DOHH2 (cell line): Measurements from ENCODE around the gene AKR1C3.

Source experiments
- H3F3A ChIP-seq: fragments of 200-600 bp; sonication (generic), shearing (Covaris generic); 2 replicates; pipeline ENCODE4 v1.6.0; 2016; ENCODE audit warnings: antibody characterized with exemption, mild to moderate bottlenecking; ENCODE audit not compliant: control insufficient read depth, insufficient read depth
- H3K27ac ChIP-seq: fragments of 200-600 bp; sonication (generic); 2 replicates; pipeline ENCODE4 v1.5.1; 2014; ENCODE audit warnings: low read depth, mild to moderate bottlenecking, low read length, moderate library complexity
- H3K27me3 ChIP-seq: fragments of 200-600 bp; sonication (generic); 2 replicates; pipeline ENCODE4 v1.6.1; 2014; ENCODE audit warnings: mild to moderate bottlenecking, low read length, mixed read lengths; ENCODE audit not compliant: control insufficient read depth
- H3K36me3 ChIP-seq: fragments of 200-600 bp; sonication (generic); 2 replicates; pipeline ENCODE4 v1.6.1; 2014; ENCODE audit warnings: mild to moderate bottlenecking, low read length, moderate library complexity, mixed read lengths; ENCODE audit not compliant: control insufficient read depth
- H3K4me1 ChIP-seq: fragments of 200-600 bp; sonication (generic); 2 replicates; pipeline ENCODE4 v1.6.1; 2014; ENCODE audit warnings: mild to moderate bottlenecking, low read length, mixed read lengths; ENCODE audit not compliant: control insufficient read depth
- H3K4me2 ChIP-seq: fragments of 200-600 bp; sonication (generic); 2 replicates; pipeline ENCODE4 v1.6.0; 2014; ENCODE audit warnings: mild to moderate bottlenecking, low read length, moderate library complexity
- H3K4me3 ChIP-seq: fragments of 200-600 bp; sonication (generic); 2 replicates; pipeline ENCODE4 v1.5.1; 2014; ENCODE audit warnings: mild to moderate bottlenecking, low read length, mixed read lengths
- H3K79me2 ChIP-seq: fragments of 200-600 bp; sonication (generic); 2 replicates; pipeline ENCODE4 v1.6.1; 2014; ENCODE audit warnings: mild to moderate bottlenecking, low read length, mixed read lengths; ENCODE audit not compliant: control insufficient read depth
- H3K9me2 ChIP-seq: fragments of 200-600 bp; sonication (generic); replicated peaks from 2 replicates; pipeline ENCODE4 v1.6.1; 2014; ENCODE audit warnings: mild to moderate bottlenecking, low read length, mixed read lengths; ENCODE audit not compliant: control insufficient read depth
- H3K9me3 ChIP-seq: fragments of 200-600 bp; sonication (generic); 2 replicates; pipeline ENCODE4 v1.6.1; 2014; ENCODE audit warnings: antibody characterized with exemption, low read length, mixed read lengths; ENCODE audit not compliant: control insufficient read depth, insufficient read depth
- H4K20me1 ChIP-seq: fragments of 200-600 bp; sonication (generic); 2 replicates; pipeline ENCODE4 v1.6.0; 2014; ENCODE audit warnings: low read depth, mild to moderate bottlenecking, antibody characterized with exemption, low read length, moderate library complexity; ENCODE audit not compliant: control insufficient read depth, insufficient read depth
- EZH2phosphoT487 ChIP-seq: fragments of 200-600 bp; sonication (generic); IDR thresholded peaks from 2 replicates; pipeline ENCODE4 v1.6.1; 2017; ENCODE audit warnings: borderline replicate concordance, mild to moderate bottlenecking, antibody characterized with exemption, low read length, moderate library complexity, mixed read lengths
- TF ChIP-seq, protein P1 (sequence below): fragments of 200-600 bp; sonication (generic); IDR thresholded peaks from one replicate; pipeline ENCODE4 v1.5.1; 2014; ENCODE audit warnings: antibody characterized with exemption, mild to moderate bottlenecking, low read depth, low read length; ENCODE audit not compliant: poor library complexity, severe bottlenecking

Gene AKR1C3

DNA sequence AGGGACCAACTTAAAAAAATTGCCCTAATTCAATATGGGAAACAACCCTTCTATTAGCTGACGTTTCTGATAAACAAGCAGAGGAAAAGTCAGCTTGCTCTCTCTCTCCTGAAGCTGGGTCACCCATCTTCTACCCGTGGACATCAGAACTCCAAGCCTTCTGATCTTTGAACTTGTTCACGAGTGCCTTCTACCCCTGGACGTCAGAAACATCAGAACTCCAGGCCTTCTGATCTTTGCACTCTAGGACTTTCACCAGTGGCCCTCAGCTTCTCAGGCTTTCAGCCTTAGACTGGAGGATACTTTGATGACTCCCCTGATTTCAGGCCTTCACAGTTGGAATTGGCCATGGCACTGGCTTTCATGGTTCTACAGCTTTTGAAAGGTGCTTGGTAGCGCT lies 48.9 kb downstream of the AKR1C3 start:
- Histone ChIP-seq H3K4me1 (no peaks in the 10 kb centered on the region), H3K9me2 (no peaks in the 10 kb centered on the region), H3K27me3 (no peaks in the 10 kb centered on the region), H3F3A (no peaks in the 10 kb centered on the region), H3K4me3 (no peak overlapping the region), H3K4me2 (no peak overlapping the region), H4K20me1 (no peaks in the 10 kb centered on the region), H3K36me3 (no peaks in the 10 kb centered on the region), H3K79me2 (no peaks in the 10 kb centered on the region), H3K27ac (no peak overlapping the region), H3K9me3 (no peaks in the 10 kb centered on the region)
- TF ChIP-seq EZH2phosphoT487 = no peak
- TF ChIP-seq, protein P1, sequence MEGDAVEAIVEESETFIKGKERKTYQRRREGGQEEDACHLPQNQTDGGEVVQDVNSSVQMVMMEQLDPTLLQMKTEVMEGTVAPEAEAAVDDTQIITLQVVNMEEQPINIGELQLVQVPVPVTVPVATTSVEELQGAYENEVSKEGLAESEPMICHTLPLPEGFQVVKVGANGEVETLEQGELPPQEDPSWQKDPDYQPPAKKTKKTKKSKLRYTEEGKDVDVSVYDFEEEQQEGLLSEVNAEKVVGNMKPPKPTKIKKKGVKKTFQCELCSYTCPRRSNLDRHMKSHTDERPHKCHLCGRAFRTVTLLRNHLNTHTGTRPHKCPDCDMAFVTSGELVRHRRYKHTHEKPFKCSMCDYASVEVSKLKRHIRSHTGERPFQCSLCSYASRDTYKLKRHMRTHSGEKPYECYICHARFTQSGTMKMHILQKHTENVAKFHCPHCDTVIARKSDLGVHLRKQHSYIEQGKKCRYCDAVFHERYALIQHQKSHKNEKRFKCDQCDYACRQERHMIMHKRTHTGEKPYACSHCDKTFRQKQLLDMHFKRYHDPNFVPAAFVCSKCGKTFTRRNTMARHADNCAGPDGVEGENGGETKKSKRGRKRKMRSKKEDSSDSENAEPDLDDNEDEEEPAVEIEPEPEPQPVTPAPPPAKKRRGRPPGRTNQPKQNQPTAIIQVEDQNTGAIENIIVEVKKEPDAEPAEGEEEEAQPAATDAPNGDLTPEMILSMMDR = no peak

DNA sequence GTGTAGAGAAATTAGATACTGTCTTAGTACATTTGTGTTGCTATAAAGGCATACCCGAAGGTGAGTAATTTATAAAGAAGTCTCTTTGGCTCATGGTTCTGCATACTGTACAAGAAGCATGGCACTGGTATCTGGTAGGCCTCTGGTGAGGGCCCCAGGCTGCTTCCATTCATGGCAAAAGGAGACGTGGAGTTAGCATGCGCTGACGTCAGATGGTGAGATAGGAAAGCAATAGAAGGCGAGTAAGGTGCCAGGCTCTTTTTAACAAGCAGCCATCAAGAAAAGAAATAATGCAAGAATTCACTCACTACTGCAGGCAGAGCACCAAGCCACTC lies 52.7 kb downstream of the AKR1C3 start:
- H3F3A ChIP-seq = no peaks in the 10 kb centered on the region

DNA sequence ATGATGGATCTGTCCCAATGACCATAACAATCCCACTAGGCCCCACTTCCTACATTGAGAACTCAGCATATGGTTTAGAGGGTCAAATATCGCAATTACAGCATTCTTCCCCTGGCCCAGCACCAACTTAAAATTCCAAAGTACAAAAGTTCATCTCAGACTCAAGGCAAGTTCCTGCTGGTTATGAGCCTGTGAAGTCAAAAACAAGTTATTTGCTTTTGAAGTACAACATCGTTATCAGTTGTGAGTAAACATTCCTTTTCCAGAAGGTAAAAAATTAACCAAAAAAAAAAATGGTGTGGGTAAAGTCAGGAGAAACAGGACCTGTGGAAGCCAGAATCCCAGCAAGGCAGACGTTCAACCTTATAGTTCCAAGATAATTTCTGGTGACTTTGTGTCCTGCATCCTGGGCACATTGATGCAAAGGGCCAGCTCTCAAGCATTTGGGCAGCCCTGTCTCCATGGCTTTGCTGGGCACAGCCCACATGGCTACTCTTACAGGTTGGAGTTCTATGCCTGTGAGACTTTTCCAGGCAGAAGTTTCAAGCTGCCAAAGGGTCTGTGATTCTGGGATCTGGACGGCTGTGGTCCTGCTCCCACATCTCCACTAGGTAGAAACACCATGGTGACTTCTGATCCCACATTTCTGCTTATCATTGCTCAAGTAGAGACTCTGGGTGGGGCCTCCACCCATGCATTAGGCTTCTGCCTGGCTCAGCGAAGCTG lies 53.2 kb downstream of the AKR1C3 start:
- Histone ChIP-seq H4K20me1 (no peaks in the 10 kb centered on the region), H3K36me3 (no peaks in the 10 kb centered on the region), H3K27ac (no peak overlapping the region), H3K27me3 (no peaks in the 10 kb centered on the region), H3K4me1 (no peaks in the 10 kb centered on the region), H3F3A (no peaks in the 10 kb centered on the region), H3K9me3 (no peaks in the 10 kb centered on the region), H3K79me2 (no peaks in the 10 kb centered on the region), H3K4me2 (no peak overlapping the region), H3K9me2 (no peaks in the 10 kb centered on the region), H3K4me3 (no peak overlapping the region)
- TF ChIP-seq EZH2phosphoT487 = no peak
- TF ChIP-seq, protein P1 = no peak

More for the DNA sequence above, 52.7 kb downstream of the AKR1C3 start:
- no peaks in the 10 kb centered on the region for H3K4me1 ChIP-seq
- no peak overlapping the region for H3K4me2 ChIP-seq
- H3K9me3 ChIP-seq = no peaks in the 10 kb centered on the region
- no peak for TF ChIP-seq EZH2phosphoT487
- TF ChIP-seq, protein P1 = no peak
- no peak overlapping the region for H3K4me3 ChIP-seq
- no peaks in the 10 kb centered on the region for H3K79me2 ChIP-seq
- H4K20me1 ChIP-seq = no peaks in the 10 kb centered on the region
- H3K36me3 ChIP-seq = no peaks in the 10 kb centered on the region
- H3K27ac ChIP-seq = no peak overlapping the region
- no peaks in the 10 kb centered on the region for H3K27me3 ChIP-seq
- no peaks in the 10 kb centered on the region for H3K9me2 ChIP-seq
